Activated naive CD4-positive, alpha-beta T cell treated with anti-CD3 and anti-CD28 coated beads, Interleukin-2, amount 50 U/mL, for 72 hours (primary cell): ENCODE results near the gene USP11. TPM values are rescaled to one million over a fixed set of nuclear protein-coding genes. Genes with fewer than 3 reads are reported as not detected.

Source experiments
- total RNA-seq, 2 donors: library from RNA; stranded (reverse); gene quantifications; one replicate each; pipeline ENCODE4 v1.2.3, GENCODE V29; 2022

Gene USP11
- total RNA-seq, 2 donors from 2014 or later = 14.5 to 22.2 TPM

Other genes starting within 250 kb of the USP11 start
- gene RGN, start 154.6 kb upstream of the USP11 start, total RNA-seq = not detected
- gene NDUFB11, start 88.3 kb upstream of the USP11 start, total RNA-seq = 10 to 100 TPM; 89.5 to 91.9 TPM
- 10 to 100 TPM; 54.7 to 61.3 TPM for gene RBM10, start 87.8 kb upstream of the USP11 start, total RNA-seq
- 100 to 1,000 TPM; 236 to 259 TPM for gene UBA1, start 39.2 kb upstream of the USP11 start, total RNA-seq
- gene CDK16, start 14.3 kb upstream of the USP11 start, total RNA-seq = 10 to 100 TPM; 69.5 to 95.8 TPM
- gene ZNF157, start 137.6 kb downstream of the USP11 start, total RNA-seq = 1 to 10 TPM; 1.0 to 2.6 TPM